SU-DHL-6 (cell line): ENCODE results near the gene HACE1.
"Not testable (repeated sequence)": the region's sequence is repeated elsewhere in the genome, so short reads cannot be mapped to it uniquely, and the experiment has no call there.

Experiments
- CTCF ChIP-seq: fragments of 200-600 bp; sonication (generic); IDR thresholded peaks from one replicate; pipeline ENCODE4 v1.5.1; 2017; ENCODE audit warnings: antibody characterized with exemption, mild to moderate bottlenecking, low read length, moderate library complexity; ENCODE audit not compliant: insufficient read depth, poor library complexity, severe bottlenecking
- EZH2phosphoT487 ChIP-seq: fragments of 200-600 bp; sonication (generic), shearing (Covaris generic); conservative IDR thresholded peaks from 2 replicates; pipeline ENCODE4 v1.6.1; 2018; ENCODE audit warnings: mild to moderate bottlenecking, antibody characterized with exemption, low read length, moderate library complexity, mixed read lengths

- not testable (repeated sequence) for TF ChIP-seq CTCF, EZH2phosphoT487
Measured at GRCh38 chr6:104805335-104805734, 54.4 kb downstream of the HACE1 start.
